ENCODE data around the gene GPBAR1. TPM values are rescaled to one million over a fixed set of nuclear protein-coding genes. Genes with fewer than 3 reads are reported as not detected.

The GPBAR1 gene
- total RNA-seq, 1 donor from 2014 or later = 0.68 TPM

DNA sequence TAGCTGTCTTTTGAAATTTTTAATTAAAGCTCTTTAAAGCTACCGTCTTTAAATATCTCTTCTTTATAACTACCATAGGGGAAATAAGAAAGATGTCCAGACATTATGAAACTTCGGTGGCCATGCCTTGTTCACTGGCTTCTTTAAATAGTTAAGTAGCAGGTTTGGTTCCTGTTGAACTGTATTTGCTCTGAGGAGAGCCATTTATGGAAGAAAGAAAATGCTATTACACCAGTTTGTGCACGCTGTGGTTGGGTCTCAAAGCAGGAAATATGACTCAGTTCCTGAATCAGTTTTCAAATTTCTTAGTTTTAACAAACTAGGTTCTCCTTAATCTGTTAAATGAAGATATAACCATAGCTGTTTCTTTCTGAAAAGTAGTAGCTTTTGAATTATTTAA is 31.6 kb upstream of the GPBAR1 start:
- H3K27me3 Mint-ChIP-seq = no peaks in the 10 kb centered on the region
- peak; percentile 85 for DNase-seq
- peaks cover 84% of the 10 kb centered on the region for H3K36me3 Mint-ChIP-seq (ENCODE audit: low read depth)
- H3K4me1 Mint-ChIP-seq = peaks cover 58% of the 10 kb centered on the region
- H3K9me3 Mint-ChIP-seq = peaks cover 4% of the 10 kb centered on the region
- peak overlapping the region; percentile 93 for H3K27ac Mint-ChIP-seq
- peak overlapping the region; percentile 80 for H3K4me3 Mint-ChIP-seq
- intact Hi-C loops (cut with micrococcal nuclease) = loop anchor here (1.0 to 2.0 kb wide), 4 partner anchors 11 to 43 kb away; partner anchors contain the start of genes AAMP and PNKD

DNA sequence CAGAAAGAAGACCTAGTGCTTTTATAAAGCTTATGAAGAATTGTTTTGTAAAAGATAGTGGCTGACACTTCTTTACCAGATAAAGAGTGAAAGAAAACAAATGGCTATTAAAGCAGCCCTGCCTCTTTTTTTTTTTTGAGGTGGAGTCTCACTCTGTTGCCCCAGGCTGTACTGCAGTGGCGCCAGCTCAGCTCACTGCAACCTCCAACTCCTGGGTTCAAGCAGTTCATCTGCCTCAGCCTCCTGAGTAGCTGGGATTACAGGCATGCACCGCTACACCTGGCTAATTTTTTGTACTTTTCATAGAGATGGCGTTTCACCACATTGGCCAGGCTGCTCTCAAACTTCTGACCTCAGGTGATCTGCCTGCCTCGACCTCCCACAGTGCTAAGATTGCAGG is 31.0 kb upstream of the GPBAR1 start:
- H3K4me3 Mint-ChIP-seq = peak overlapping the region; percentile 77
- peaks cover 52% of the 10 kb centered on the region for H3K4me1 Mint-ChIP-seq
- intact Hi-C loops (cut with micrococcal nuclease) = loop anchor here (1.0 to 2.0 kb wide), 4 partner anchors 12 to 44 kb away; partner anchors contain the start of genes AAMP and PNKD
- H3K9me3 Mint-ChIP-seq = peaks cover 4% of the 10 kb centered on the region
- no peaks in the 10 kb centered on the region for H3K27me3 Mint-ChIP-seq
- peak overlapping the region; percentile 91 for H3K27ac Mint-ChIP-seq
- DNase-seq = peak; percentile 71
- H3K36me3 Mint-ChIP-seq (ENCODE audit: low read depth) = peaks cover 84% of the 10 kb centered on the region

DNA sequence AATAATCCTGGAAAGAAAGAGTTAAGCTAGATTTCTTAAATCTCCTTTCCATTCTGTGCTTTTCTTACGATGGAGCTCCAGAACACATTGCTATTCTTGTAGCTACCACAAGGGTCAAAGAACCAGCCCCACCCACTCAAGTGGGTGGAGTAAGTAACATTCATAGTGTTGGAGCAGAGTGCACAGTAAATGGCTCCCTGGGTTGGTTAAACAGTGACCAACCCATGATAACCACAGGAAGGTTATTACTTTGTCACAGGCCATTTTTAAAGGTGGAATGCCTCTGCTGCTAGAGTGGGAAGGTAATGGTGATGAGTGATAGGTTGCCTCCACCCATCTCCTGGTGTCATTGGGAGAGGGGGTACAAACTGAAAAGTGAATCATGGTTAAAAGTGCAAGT is 29.9 kb upstream of the GPBAR1 start:
- no peaks in the 10 kb centered on the region for H3K27me3 Mint-ChIP-seq
- peak; percentile 78 for DNase-seq
- peaks cover 4% of the 10 kb centered on the region for H3K9me3 Mint-ChIP-seq
- H3K27ac Mint-ChIP-seq = peak overlapping the region; percentile 91
- H3K4me3 Mint-ChIP-seq = peak overlapping the region; percentile 77
- H3K36me3 Mint-ChIP-seq (ENCODE audit: low read depth) = peaks cover 83% of the 10 kb centered on the region
- intact Hi-C loops (cut with micrococcal nuclease) = no loop called here
- H3K4me1 Mint-ChIP-seq = peaks cover 43% of the 10 kb centered on the region

DNA sequence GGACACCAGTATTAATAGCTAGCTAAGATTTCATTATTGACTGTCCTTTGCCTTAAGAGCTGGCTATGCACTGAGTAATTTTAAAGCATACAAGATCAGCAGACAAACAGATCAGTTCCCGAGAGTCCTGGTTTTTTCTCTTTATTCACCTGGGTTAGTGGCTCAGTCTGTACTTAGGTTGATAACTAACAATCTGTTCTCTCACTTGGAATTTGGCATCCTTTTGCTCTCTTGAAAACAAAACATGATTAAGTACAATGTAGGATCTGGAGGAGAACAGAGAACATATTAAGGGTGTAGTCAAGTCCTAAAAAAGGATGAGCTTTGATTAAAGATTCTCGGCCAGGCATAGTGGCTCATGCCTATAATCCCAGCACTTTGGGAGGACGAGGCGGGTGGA is 27.3 kb upstream of the GPBAR1 start:
- H3K27ac Mint-ChIP-seq = peak overlapping the region; percentile 62
- H3K36me3 Mint-ChIP-seq (ENCODE audit: low read depth) = peaks cover 83% of the 10 kb centered on the region
- peaks cover 27% of the 10 kb centered on the region for H3K4me1 Mint-ChIP-seq
- intact Hi-C loops (cut with micrococcal nuclease) = no loop called here
- H3K4me3 Mint-ChIP-seq = no peak overlapping the region
- peaks cover 4% of the 10 kb centered on the region for H3K9me3 Mint-ChIP-seq
- no peak for DNase-seq
- no peaks in the 10 kb centered on the region for H3K27me3 Mint-ChIP-seq

DNA sequence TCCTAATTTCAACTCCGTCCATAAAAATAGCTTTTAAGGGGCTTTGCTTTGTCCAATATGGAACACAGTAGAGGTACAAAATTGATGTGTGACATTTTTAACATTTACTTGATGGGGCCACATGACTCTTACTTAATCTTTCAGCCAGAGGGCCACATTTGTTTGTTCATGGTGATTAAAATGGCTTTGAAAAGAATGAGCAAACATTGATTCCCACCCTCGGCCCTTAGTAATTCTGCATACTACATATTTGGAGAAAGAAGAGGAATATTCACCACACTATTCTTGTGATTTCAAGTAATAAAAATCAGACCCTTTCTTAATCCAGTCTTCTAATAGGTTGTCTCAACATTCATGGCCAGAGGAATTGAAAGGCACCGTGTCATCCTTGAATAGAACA is 26.3 kb upstream of the GPBAR1 start:
- H3K27ac Mint-ChIP-seq = peak overlapping the region; percentile 5
- no peak overlapping the region for H3K4me3 Mint-ChIP-seq
- intact Hi-C loops (cut with micrococcal nuclease) = no loop called here
- peaks cover 85% of the 10 kb centered on the region for H3K36me3 Mint-ChIP-seq (ENCODE audit: low read depth)
- H3K9me3 Mint-ChIP-seq = peaks cover 4% of the 10 kb centered on the region
- DNase-seq = no peak
- no peaks in the 10 kb centered on the region for H3K27me3 Mint-ChIP-seq
- H3K4me1 Mint-ChIP-seq = peaks cover 21% of the 10 kb centered on the region

DNA sequence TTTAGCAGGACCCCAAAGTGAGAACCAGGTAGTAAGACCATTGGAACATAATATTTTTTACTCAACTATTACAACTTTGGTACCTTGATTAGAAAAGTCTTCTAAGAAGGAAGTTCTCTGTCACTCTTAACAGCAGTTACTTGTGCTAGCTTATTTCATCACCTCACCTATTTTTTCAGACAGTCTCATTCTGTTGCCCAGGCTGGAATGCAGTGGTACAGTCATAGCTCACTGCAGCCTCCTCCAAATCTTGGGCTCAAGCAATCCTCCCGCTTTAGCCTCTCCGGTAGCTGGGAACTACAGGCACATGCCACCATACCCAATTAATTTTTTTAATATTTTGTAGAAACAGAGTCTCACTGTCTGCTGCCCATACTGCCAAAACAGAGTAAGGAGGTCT is 25.8 kb upstream of the GPBAR1 start:
- no peaks in the 10 kb centered on the region for H3K27me3 Mint-ChIP-seq
- peak overlapping the region; percentile 5 for H3K27ac Mint-ChIP-seq
- peaks cover 4% of the 10 kb centered on the region for H3K9me3 Mint-ChIP-seq
- DNase-seq = no peak
- H3K4me3 Mint-ChIP-seq = no peak overlapping the region
- peaks cover 88% of the 10 kb centered on the region for H3K36me3 Mint-ChIP-seq (ENCODE audit: low read depth)
- H3K4me1 Mint-ChIP-seq = peaks cover 21% of the 10 kb centered on the region
- intact Hi-C loops (cut with micrococcal nuclease) = no loop called here

DNA sequence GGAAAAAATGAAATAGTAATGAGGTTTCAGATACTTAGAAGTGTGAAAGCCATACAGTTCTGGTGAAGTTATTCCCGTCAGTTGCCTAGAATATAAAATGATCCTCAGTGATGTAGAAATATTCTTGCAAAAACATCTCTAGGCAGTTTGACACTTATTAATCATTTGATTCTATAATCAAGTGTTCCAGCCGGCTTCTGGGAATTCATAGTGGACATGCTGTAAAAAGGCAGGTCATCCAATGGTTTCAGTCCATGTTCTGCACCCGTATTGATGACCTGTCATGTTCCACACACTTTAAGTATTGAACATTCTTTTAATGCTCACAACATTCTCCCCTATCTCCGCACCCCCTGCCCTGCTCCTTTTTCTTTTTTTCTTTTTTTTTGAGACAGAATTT is 24.0 kb upstream of the GPBAR1 start:
- no peak for DNase-seq
- no peaks in the 10 kb centered on the region for H3K27me3 Mint-ChIP-seq
- H3K9me3 Mint-ChIP-seq = no peaks in the 10 kb centered on the region
- intact Hi-C loops (cut with micrococcal nuclease) = loop anchor here (2.0 kb wide), 1 partner anchor 18 kb away; no protein-coding TSS in a partner anchor
- no peak overlapping the region for H3K4me3 Mint-ChIP-seq
- peaks cover 9% of the 10 kb centered on the region for H3K4me1 Mint-ChIP-seq
- H3K36me3 Mint-ChIP-seq (ENCODE audit: low read depth) = peaks cover 85% of the 10 kb centered on the region
- no peak overlapping the region for H3K27ac Mint-ChIP-seq

DNA sequence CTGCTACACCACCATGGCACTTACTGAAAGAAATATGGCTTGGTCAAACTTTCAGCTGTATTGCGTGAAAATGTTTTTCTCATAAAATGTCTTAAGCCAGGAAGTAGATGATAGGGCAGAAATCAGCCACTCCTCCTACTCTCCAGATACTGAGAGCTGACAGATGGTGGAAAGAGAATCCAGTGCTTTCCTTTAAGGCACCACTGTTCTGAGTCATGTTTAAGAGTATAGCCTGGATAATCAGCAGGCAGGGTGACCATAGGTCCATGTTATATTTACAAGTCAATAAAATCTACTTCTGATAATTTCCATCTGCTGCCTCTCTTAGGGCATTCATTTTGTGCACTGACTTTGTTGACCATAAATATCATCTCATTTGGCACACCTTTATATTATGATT is 21.9 kb upstream of the GPBAR1 start:
- Mint-ChIP-seq H3K9me3 (no peaks in the 10 kb centered on the region), H3K4me3 (no peak overlapping the region), H3K27ac (no peak overlapping the region), H3K36me3 (ENCODE audit: low read depth) (peaks cover 81% of the 10 kb centered on the region), H3K4me1 (peaks cover 11% of the 10 kb centered on the region), H3K27me3 (no peaks in the 10 kb centered on the region)
- no peak for DNase-seq
- intact Hi-C loops (cut with micrococcal nuclease) = no loop called here

DNA sequence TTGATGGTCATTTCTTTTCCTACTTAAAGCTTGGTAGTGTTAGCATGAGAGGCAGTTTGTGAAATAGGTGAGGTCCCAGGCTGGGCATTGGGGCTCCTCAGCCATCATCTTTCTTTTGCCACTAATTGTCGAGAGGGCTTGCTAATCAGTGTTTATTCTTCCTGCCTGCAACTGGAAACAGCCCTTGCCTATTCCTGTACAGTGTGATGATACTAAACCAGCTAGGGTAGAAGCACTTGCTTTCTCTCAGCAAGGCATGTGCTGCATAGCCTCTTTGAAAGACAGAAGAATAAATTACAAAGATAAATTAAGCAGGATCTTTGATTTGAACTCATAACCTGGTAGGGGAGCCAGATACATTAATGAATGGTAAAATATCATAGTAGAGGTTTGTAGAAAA is 16.6 kb upstream of the GPBAR1 start:
- H3K4me1 Mint-ChIP-seq = peaks cover 15% of the 10 kb centered on the region
- intact Hi-C loops (cut with micrococcal nuclease) = no loop called here

DNA sequence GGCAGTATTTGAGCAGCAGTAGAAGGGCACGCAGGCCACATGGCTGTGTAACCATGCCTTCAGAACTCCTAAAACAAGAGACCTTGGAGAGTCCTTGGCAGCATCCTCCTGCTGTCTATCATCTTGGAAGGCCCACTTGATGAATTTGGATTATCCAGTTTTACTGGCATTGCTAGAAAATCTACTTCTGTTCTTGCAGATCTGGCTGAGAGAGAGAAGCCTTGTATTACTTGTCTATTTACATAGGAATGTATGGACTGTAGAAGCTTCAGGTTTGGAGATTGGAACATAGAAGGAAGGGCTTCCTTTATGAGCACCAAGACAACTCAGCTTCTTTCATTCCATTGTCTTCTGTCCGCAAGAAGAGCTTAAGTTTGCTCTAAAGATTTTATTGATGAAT is 16.1 kb upstream of the GPBAR1 start:
- H3K4me1 Mint-ChIP-seq = peaks cover 18% of the 10 kb centered on the region
- H3K27me3 Mint-ChIP-seq = no peaks in the 10 kb centered on the region
- no peak overlapping the region for H3K4me3 Mint-ChIP-seq
- intact Hi-C loops (cut with micrococcal nuclease) = no loop called here
- no peaks in the 10 kb centered on the region for H3K9me3 Mint-ChIP-seq
- peak overlapping the region; percentile 0 for H3K27ac Mint-ChIP-seq
- H3K36me3 Mint-ChIP-seq (ENCODE audit: low read depth) = peaks cover 79% of the 10 kb centered on the region
- DNase-seq = no peak

More for the DNA sequence above, 16.6 kb upstream of the GPBAR1 start:
- Mint-ChIP-seq H3K9me3 (no peaks in the 10 kb centered on the region), H3K36me3 (ENCODE audit: low read depth) (peaks cover 78% of the 10 kb centered on the region), H3K27ac (no peak overlapping the region), H3K4me3 (no peak overlapping the region), H3K27me3 (no peaks in the 10 kb centered on the region)
- DNase-seq = no peak

DNA sequence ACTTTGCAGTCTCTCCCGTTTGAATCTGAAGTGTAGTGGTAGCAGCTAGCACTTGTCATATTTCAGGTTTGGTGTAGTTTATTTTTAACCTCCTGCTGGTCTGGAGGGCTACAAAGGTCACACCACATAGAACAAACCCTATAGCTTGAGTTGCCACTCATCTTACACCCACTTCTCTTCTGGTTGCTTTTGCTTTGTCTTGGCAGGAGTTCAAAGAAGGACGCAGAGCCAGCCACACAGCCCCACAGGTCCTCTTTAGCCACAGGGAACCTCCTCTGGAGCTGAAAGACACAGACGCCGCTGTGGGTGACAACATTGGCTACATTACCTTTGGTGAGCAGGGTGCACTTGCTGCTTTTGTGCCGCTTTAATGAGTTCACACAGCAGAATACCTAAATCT is 15.6 kb upstream of the GPBAR1 start:
- no peak overlapping the region for H3K4me3 Mint-ChIP-seq
- peak overlapping the region; percentile 70 for H3K27ac Mint-ChIP-seq
- H3K9me3 Mint-ChIP-seq = no peaks in the 10 kb centered on the region
- DNase-seq = no peak
- intact Hi-C loops (cut with micrococcal nuclease) = no loop called here
- peaks cover 19% of the 10 kb centered on the region for H3K4me1 Mint-ChIP-seq
- H3K36me3 Mint-ChIP-seq (ENCODE audit: low read depth) = peaks cover 79% of the 10 kb centered on the region
- H3K27me3 Mint-ChIP-seq = no peaks in the 10 kb centered on the region

DNA sequence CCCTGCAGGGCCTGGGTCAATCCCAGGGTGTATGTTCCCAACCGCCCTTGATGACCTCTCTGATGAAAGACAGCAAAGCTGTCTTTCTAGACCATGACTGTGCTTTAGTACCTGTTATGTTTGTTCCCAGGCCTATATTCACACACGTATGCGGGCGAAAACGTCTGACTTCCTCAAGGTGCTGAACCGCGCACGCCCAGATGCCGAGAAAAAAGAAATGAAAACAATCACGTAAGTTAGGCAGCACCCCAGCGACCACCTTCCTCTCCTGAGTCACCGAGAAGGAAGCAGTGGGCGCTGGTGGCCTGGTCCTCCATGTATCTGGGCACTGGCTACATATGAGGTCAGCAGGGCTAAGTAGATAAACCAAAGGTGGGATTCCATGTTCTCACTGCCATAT is 11.1 kb upstream of the GPBAR1 start:
- Mint-ChIP-seq H3K36me3 (ENCODE audit: low read depth) (peaks cover 81% of the 10 kb centered on the region), H3K4me1 (peaks cover 16% of the 10 kb centered on the region), H3K27me3 (no peaks in the 10 kb centered on the region), H3K27ac (no peak overlapping the region), H3K4me3 (no peak overlapping the region), H3K9me3 (no peaks in the 10 kb centered on the region)
- intact Hi-C loops (cut with micrococcal nuclease) = no loop called here
- no peak for DNase-seq

DNA sequence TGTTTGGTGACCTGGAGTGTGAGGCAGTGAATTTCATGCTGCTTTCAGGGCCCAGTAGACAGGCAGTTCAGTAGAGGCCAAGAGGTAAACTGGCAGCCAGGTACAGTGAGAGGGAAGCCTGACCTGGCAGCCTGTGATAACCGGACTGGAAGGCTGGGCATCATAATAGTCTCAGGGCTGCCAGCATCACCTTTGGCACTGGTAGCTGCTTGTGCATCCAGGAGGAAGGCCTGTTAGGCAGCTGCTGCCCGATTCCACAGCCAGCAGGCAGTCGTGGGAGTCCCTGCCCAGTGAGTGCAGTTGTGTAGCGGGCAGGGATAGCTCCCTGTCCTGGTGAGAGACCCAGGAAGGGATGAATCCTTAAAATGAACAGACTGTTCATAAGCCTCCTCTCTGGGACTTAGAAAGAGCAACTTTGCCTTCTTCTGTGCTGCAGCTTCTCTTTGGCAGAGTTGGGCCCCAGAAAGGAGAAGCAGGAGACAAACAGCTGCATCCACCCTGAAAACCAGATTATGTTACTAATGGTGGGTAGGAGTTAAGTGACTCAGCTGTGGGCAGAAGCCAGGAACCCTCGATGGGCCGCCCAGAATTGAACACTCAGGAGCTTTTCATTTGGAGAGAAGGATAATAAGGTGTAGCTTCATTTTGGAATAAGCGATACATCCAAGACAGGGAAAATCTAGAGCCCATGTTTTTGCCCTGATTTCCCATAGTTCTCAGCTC is 8.1 kb upstream of the GPBAR1 start:
- H3K4me1 Mint-ChIP-seq = peaks cover 29% of the 10 kb centered on the region
- H3K27ac Mint-ChIP-seq = peak overlapping the region; percentile 73
- H3K9me3 Mint-ChIP-seq = no peaks in the 10 kb centered on the region
- H3K4me3 Mint-ChIP-seq = no peak overlapping the region
- peaks cover 71% of the 10 kb centered on the region for H3K36me3 Mint-ChIP-seq (ENCODE audit: low read depth)
- no peak for DNase-seq
- no peaks in the 10 kb centered on the region for H3K27me3 Mint-ChIP-seq
- intact Hi-C loops (cut with micrococcal nuclease) = no loop called here

DNA sequence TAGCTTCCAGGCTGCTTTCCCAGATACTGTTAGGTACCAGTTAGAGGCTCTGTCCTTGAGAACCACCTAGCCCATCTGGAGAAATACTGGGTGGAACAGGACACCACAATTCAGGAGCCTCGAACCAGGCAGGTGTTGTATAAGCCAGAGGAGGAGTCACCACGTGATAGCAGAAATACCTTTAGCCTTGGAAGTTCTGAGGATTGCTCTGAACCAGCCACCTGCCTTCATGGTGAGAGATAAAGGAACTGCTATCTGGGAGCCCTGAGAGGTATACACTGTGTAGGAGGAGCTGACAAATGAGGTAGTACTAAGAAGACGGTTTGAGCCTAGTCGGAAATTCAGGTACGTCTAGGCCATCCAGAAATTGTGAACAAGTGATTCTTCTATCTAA is 7.6 kb upstream of the GPBAR1 start:
- Mint-ChIP-seq H3K36me3 (ENCODE audit: low read depth) (peaks cover 67% of the 10 kb centered on the region), H3K4me1 (peaks cover 30% of the 10 kb centered on the region), H3K27ac (peak overlapping the region; percentile 73), H3K9me3 (no peaks in the 10 kb centered on the region), H3K4me3 (no peak overlapping the region), H3K27me3 (no peaks in the 10 kb centered on the region)
- no peak for DNase-seq
- intact Hi-C loops (cut with micrococcal nuclease) = no loop called here

DNA sequence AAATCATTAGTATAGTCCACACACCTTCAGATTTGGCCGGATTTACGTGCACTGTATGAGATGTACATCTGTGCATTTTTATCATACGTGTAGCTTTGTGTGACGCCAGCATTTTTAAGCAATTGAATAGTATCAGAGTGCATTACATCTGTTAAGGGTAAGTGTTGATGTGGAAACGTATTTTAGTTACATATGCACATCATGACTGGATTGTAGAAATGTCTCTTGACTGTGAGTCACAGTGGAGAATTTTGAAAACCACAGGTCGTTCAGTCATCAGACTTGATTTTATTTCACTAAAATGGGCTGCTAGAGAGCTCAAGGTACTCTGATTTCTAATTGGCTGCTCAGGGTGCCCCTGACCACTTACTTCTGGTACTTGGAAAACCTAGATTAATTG is 5.4 kb upstream of the GPBAR1 start:
- Mint-ChIP-seq H3K4me3 (no peak overlapping the region), H3K27ac (peak overlapping the region; percentile 70), H3K4me1 (peaks cover 25% of the 10 kb centered on the region), H3K36me3 (ENCODE audit: low read depth) (peaks cover 48% of the 10 kb centered on the region), H3K9me3 (no peaks in the 10 kb centered on the region), H3K27me3 (no peaks in the 10 kb centered on the region)
- DNase-seq = no peak
- intact Hi-C loops (cut with micrococcal nuclease) = loop anchor here (2.0 kb wide), 1 partner anchor 19 kb away; no protein-coding TSS in a partner anchor

All from activated CD4-positive, alpha-beta T cell treated with anti-CD3 and anti-CD28 coated beads, Interleukin-2, amount 10 ng/mL, durations not matched to agents 24 days and 14 days (primary cell).